HepG2 (cell line): ENCODE data around the gene FGGY. TPM values are rescaled to one million over a fixed set of nuclear protein-coding genes. Genes with fewer than 3 reads are reported as not detected.

Source experiments
- ATAC-seq: fragments of 200-7000 bp; cut with Tn5 transposase; 3 replicates; pipeline ENCODE4 v1.9.1; 2020; ENCODE audit warnings: mild to moderate bottlenecking, moderate library complexity
- BruUV-seq: library from RNA; stranded (reverse); fragments of 400-500 nt; replicated peaks from 2 replicates; lab custom pipeline; 2021; lab: Mats Ljungman, UMichigan
- CTCF ChIA-PET: fragments of 300-600 bp; formaldehyde crosslinking; extraction: SDS; loops from one replicate; lab custom pipeline; 2021; ENCODE audit warnings: low total read pairs, inconsistent platforms, low intra/inter-chr PET ratio; lab: Yijun Ruan, JAX
- POLR2A ChIA-PET: fragments of 350-600 bp; sonication (Branson Sonifier 250); formaldehyde crosslinking; loops from one replicate; lab custom pipeline; 2020; ENCODE audit warnings: antibody characterized with exemption, inconsistent platforms; lab: Yijun Ruan, JAX
- DNase-seq: peaks from one replicate; pipeline ENCODE4 v3.0.0-alpha.2; 2015; ENCODE audit warnings: low spot score
- FAIRE-seq: peaks from 3 replicates; lab custom pipeline; 2011; peaks lifted over from hg19 to GRCh38; lab: Jason Lieb, UNC
- H2AFZ ChIP-seq: one replicate; pipeline ENCODE4 v1.6.1; 2011; ENCODE audit warnings: low read length, inconsistent platforms
- H3K27ac ChIP-seq: fragments of 300-600 bp; 3 replicates; pipeline ENCODE4 v1.8.0; 2011; ENCODE audit warnings: mixed run types, mild to moderate bottlenecking, mixed read lengths, low read length, inconsistent platforms; ENCODE audit not compliant: insufficient read depth; ENCODE audit errors: extremely low read length
- H3K27me3 ChIP-seq, 2 experiments: fragments of 200-600 bp in 1 of 2; 2 replicates in 1 of 2; 3 replicates in 1 of 2; pipeline versions ENCODE4 v1.6.0 to v1.8.0; 2011; ENCODE audit warnings: low read length in 2 of 2, mild to moderate bottlenecking in 2 of 2, moderate library complexity in 2 of 2, inconsistent platforms in 1 of 2; ENCODE audit not compliant: insufficient read depth in 2 of 2, control insufficient read depth in 1 of 2
- H3K36me3 ChIP-seq, 2 experiments: fragments of 200-600 bp in 1 of 2; replicated peaks in 1 of 2; 2 replicates in 1 of 2; 3 replicates in 1 of 2; pipeline versions ENCODE4 v1.5.1 to v1.8.0; 2011; ENCODE audit warnings: low read length in 2 of 2, inconsistent platforms in 1 of 2; ENCODE audit not compliant: insufficient read depth in 2 of 2, control insufficient read depth in 1 of 2
- H3K4me1 ChIP-seq: 2 replicates; pipeline ENCODE4 v1.5.1; 2012; ENCODE audit warnings: low read length, inconsistent platforms; ENCODE audit not compliant: insufficient read depth
- H3K4me2 ChIP-seq: 2 replicates; pipeline ENCODE4 v1.6.0; 2011; ENCODE audit warnings: low read depth, low read length, inconsistent platforms
- H3K4me3 ChIP-seq, 3 experiments: fragments of 200-600 bp in 1 of 3; sonication (generic), shearing (Covaris generic) in 1 of 3; replicated peaks in 1 of 3; 2 replicates each; pipeline ENCODE4 v1.5.1; 2011 to 2016; ENCODE audit warnings: low read length in 3 of 3, inconsistent platforms in 2 of 3, low read depth in 2 of 3, mild to moderate bottlenecking in 2 of 3, control low read depth in 1 of 3, mixed read lengths in 1 of 3; ENCODE audit not compliant: insufficient read depth in 1 of 3
- H3K79me2 ChIP-seq: one replicate; pipeline ENCODE4 v1.6.1; 2011; ENCODE audit warnings: low read length, inconsistent platforms; ENCODE audit not compliant: insufficient read depth
- H3K9ac ChIP-seq: 2 replicates; pipeline ENCODE4 v1.6.0; 2011; ENCODE audit warnings: mild to moderate bottlenecking, low read depth, low read length, inconsistent platforms; ENCODE audit not compliant: insufficient read depth
- H3K9me3 ChIP-seq: 2 replicates; pipeline ENCODE4 v1.5.1; 2012; ENCODE audit warnings: mild to moderate bottlenecking, low read length
- H4K20me1 ChIP-seq: 2 replicates; pipeline ENCODE4 v1.6.0; 2011; ENCODE audit warnings: inconsistent platforms, mild to moderate bottlenecking, low read length, moderate library complexity; ENCODE audit not compliant: insufficient read depth
- HNF1B ChIP-seq: sonication (generic); formaldehyde crosslinking; IDR thresholded peaks from 2 replicates; pipeline ENCODE4 v1.5.1; 2020; ENCODE audit warnings: mild to moderate bottlenecking, moderate library complexity, missing genetic modification reagents
- MYC ChIP-seq: sonication (generic); formaldehyde crosslinking; IDR thresholded peaks from 2 replicates; pipeline ENCODE4 v1.9.0; 2021; ENCODE audit warnings: missing genetic modification reagents, borderline replicate concordance
- PHF21A ChIP-seq: sonication (generic); formaldehyde crosslinking; IDR thresholded peaks from 2 replicates; pipeline ENCODE4 v1.5.0; 2020; ENCODE audit warnings: mild to moderate bottlenecking, missing genetic modification reagents
- RBM39 ChIP-seq: fragments of 200-400 bp; formaldehyde crosslinking; IDR thresholded peaks from one replicate; pipeline ENCODE4 v1.6.1; 2018; ENCODE audit warnings: antibody characterized with exemption, mild to moderate bottlenecking, low read depth, low read length; ENCODE audit not compliant: poor library complexity, severe bottlenecking
- SAP130 ChIP-seq: IDR thresholded peaks from 2 replicates; pipeline ENCODE4 v1.6.1; 2016; ENCODE audit warnings: low read depth
- SCMH1 ChIP-seq: sonication (generic); formaldehyde crosslinking; IDR thresholded peaks from 2 replicates; pipeline ENCODE4 v1.9.0; 2021; ENCODE audit warnings: missing genetic modification reagents, mild to moderate bottlenecking, borderline replicate concordance
- SETDB1 ChIP-seq: sonication (generic); formaldehyde crosslinking; IDR thresholded peaks from 2 replicates; pipeline ENCODE4 v1.5.1; 2020; ENCODE audit warnings: missing genetic modification reagents, mild to moderate bottlenecking, borderline replicate concordance
- THAP7 ChIP-seq: sonication (generic); formaldehyde crosslinking; IDR thresholded peaks from 2 replicates; pipeline ENCODE4 v1.8.1; 2023; ENCODE audit warnings: mild to moderate bottlenecking, missing genetic modification reagents
- ZNF362 ChIP-seq: sonication (generic); formaldehyde crosslinking; IDR thresholded peaks from 2 replicates; pipeline ENCODE4 v1.4.0; 2020; ENCODE audit warnings: missing genetic modification reagents, mild to moderate bottlenecking, borderline replicate concordance
- ZNF562 ChIP-seq: sonication (generic); formaldehyde crosslinking; IDR thresholded peaks from 2 replicates; pipeline ENCODE4 v1.8.0; 2022; ENCODE audit warnings: missing genetic modification reagents, borderline replicate concordance
- ZNF724P ChIP-seq: sonication (generic); formaldehyde crosslinking; IDR thresholded peaks from 2 replicates; pipeline ENCODE4 v1.8.0; 2022; ENCODE audit warnings: missing genetic modification reagents, borderline replicate concordance
- WGBS: methylation state at CpG from one replicate; pipeline ENCODE4 v1.1.6; 2017; ENCODE audit warnings: low lambda C conversion rate; 5-methylcytosine and 5-hydroxymethylcytosine counted together
- in situ Hi-C: cut with HindIII; loops from 2 replicates; pipeline ENCODE4 v1.10.0; 2017; ENCODE audit warnings: low pct_unique_long_range_greater_than_20kb; ENCODE audit not compliant: extremely low pct_ligation_motif_present
- intact Hi-C: fragments of 100-400 bp; cut with micrococcal nuclease; formaldehyde crosslinking; loops from one replicate; pipeline ENCODE4 v1.10.0; 2022; ENCODE audit not compliant: unreplicated experiment
- polyA plus RNA-seq, 8 experiments: library from polyadenylated mRNA; depleted of rRNA in 3 of 8; stranded (reverse) in 7 of 8; unstranded in 1 of 8; fragments of >200 nt; fragmentation: Illumina TruSeq in 4 of 8; extraction: Trizol in 4 of 8; gene quantifications; 2 replicates each; pipeline versions ENCODE4 v1.2.1 to v1.2.3, GENCODE V29; 2011 to 2016; ENCODE audit warnings: low read depth in 4 of 8, missing spikeins in 1 of 8, mixed read lengths in 1 of 8; ENCODE audit not compliant: insufficient read depth in 1 of 8
- total RNA-seq, 5 experiments: library from RNA; depleted of rRNA; stranded (reverse); fragments of >200 nt; fragmentation: Illumina TruSeq; extraction: Trizol; gene quantifications; 2 replicates each; pipeline ENCODE4 v1.2.3, GENCODE V29; 2016; ENCODE audit warnings: low read depth in 1 of 5

Gene FGGY
- total and polyA plus RNA-seq, 2 of the 13 experiments (the other 11 are each of a cell fraction or from before 2014, with no cell fraction given), result 15.7 to 27.5 TPM

GRCh38 chr1:59686170-59686569 lies 389.3 kb downstream of the FGGY start:
- H3K9me3 ChIP-seq, result no peaks in the 10 kb centered on the region
- no peak overlapping the region for H3K27ac ChIP-seq
- H3K4me2 ChIP-seq, result no peak overlapping the region
- BruUV-seq, result no TSS peak
- ATAC-seq (no peak), DNase-seq (no peak), FAIRE-seq (no peak)
- WGBS, result 96% methylated on average over 3 of the region's 3 CpGs
- CTCF ChIA-PET, result no interaction called here
- no peaks in the 10 kb centered on the region for H3K36me3 ChIP-seq
- no peaks in the 10 kb centered on the region for H3K79me2 ChIP-seq
- intact Hi-C loops, result no loop called here
- H3K4me1 ChIP-seq, result peaks cover 26% of the 10 kb centered on the region
- H3K27me3 ChIP-seq, result no peaks in the 10 kb centered on the region
- no peak overlapping the region for H2AFZ ChIP-seq
- in situ Hi-C loops, result no loop called here
- POLR2A ChIA-PET, result no interaction called here
- H4K20me1 ChIP-seq, result no peaks in the 10 kb centered on the region
- H3K9ac ChIP-seq, result no peak overlapping the region
- TF ChIP-seq ZNF724P (CRISPR knock-in tag) (no peak), RBM39 (no peak), PHF21A (CRISPR knock-in tag) (no peak), SETDB1 (CRISPR knock-in tag) (no peak), ZNF362 (CRISPR knock-in tag) (no peak), HNF1B (CRISPR knock-in tag) (no peak), SAP130 (CRISPR knock-in tag) (no peak), MYC (no peak), ZNF562 (no peak), THAP7 (CRISPR knock-in tag) (no peak), SCMH1 (CRISPR knock-in tag) (no peak)
- no peak overlapping the region for H3K4me3 ChIP-seq
